Measurements from ENCODE around the gene SAMD10.
"Not testable (repeated sequence)": the region's sequence is repeated elsewhere in the genome, so short reads cannot be mapped to it uniquely, and the experiment has no call there.

SAMD10 gene

GRCh38 chr20:64000906-64001305 is 21.5 kb upstream of the SAMD10 start:
- no peak for DNase-seq

- no peak for DNase-seq
Observed at GRCh38 chr20:63982937-63983336, 3.5 kb upstream of the SAMD10 start.

- peak; percentile 98 for DNase-seq
Observed at GRCh38 chr20:63980806-63981728, 1.6 kb upstream of the SAMD10 start, which contains the start of gene PRPF6. PRPF6 (plus strand) TSS chr20:63981132; CDS start chr20:63981246, 114 bp downstream.

GRCh38 chr20:63980317-63980805 is 919 bp upstream of the SAMD10 start:
- DNase-seq = peak; percentile 45

- DNase-seq = peak; percentile 43
Observed at GRCh38 chr20:63979229-63979556, 249 bp downstream of the SAMD10 start.

GRCh38 chr20:63978319-63979228 is 868 bp downstream of the SAMD10 start:
- peak; percentile 54 for DNase-seq

- no peak for DNase-seq
Observed at GRCh38 chr20:63977739-63978276, 1.6 kb downstream of the SAMD10 start.

GRCh38 chr20:63976980-63977738 is 2.3 kb downstream of the SAMD10 start:
- DNase-seq = no peak

GRCh38 chr20:63976511-63976910 is 2.9 kb downstream of the SAMD10 start:
- DNase-seq = not testable (repeated sequence)

- no peak for DNase-seq
Observed at GRCh38 chr20:63974402-63975200, 4.8 kb downstream of the SAMD10 start.

GRCh38 chr20:63973636-63974401 is 5.6 kb downstream of the SAMD10 start:
- DNase-seq = peak; percentile 94

- DNase-seq = no peak
Observed at GRCh38 chr20:63973160-63973479, 6.3 kb downstream of the SAMD10 start.

GRCh38 chr20:63972312-63973159 is 6.9 kb downstream of the SAMD10 start:
- no peak for DNase-seq

- not testable (repeated sequence) for DNase-seq
Observed at GRCh38 chr20:63971960-63972311, 7.5 kb downstream of the SAMD10 start.

GRCh38 chr20:63970714-63971431 is 8.6 kb downstream of the SAMD10 start:
- no peak for DNase-seq

- peak; percentile 80 for DNase-seq
Observed at GRCh38 chr20:63969838-63970713, 9.4 kb downstream of the SAMD10 start, which contains the start of gene ZNF512B. ZNF512B (minus strand) TSS chr20:63969930; CDS start chr20:63967950, 1,980 bp downstream.

GRCh38 chr20:63968928-63969760 is 10.3 kb downstream of the SAMD10 start:
- DNase-seq = no peak

All from eye (tissue), 1 donor.